Endothelial cell of umbilical vein (primary cell): ENCODE results near the gene GPR153. TPM values are rescaled to one million over a fixed set of nuclear protein-coding genes. Genes with fewer than 3 reads are reported as not detected.
"Not testable (repeated sequence)": the region's sequence is repeated elsewhere in the genome, so short reads cannot be mapped to it uniquely, and the experiment has no call there.

Source experiments
- BruUV-seq: library from RNA; stranded (reverse); fragments of 400-500 nt; replicated peaks from 2 replicates; lab custom pipeline; 2021; lab: Mats Ljungman, UMichigan
- CTCF ChIA-PET: fragments of 300-600, 350-600 bp; sonication (Branson Sonifier 250); formaldehyde crosslinking; loops from one replicate; lab custom pipeline; 2021; ENCODE audit warnings: antibody characterized with exemption, inconsistent platforms; lab: Charles Lee
- POLR2A ChIA-PET: fragments of 300-600, 350-600 bp; sonication (Branson Sonifier 250); formaldehyde crosslinking; loops from one replicate; lab custom pipeline; 2021; ENCODE audit warnings: antibody characterized with exemption, inconsistent platforms; lab: Charles Lee
- DNase-seq: peaks from one replicate; pipeline ENCODE4 v3.0.0-alpha.2; 2011; ENCODE audit warnings: low read depth, low spot score
- FAIRE-seq: peaks from 2 replicates; lab custom pipeline; 2011; peaks lifted over from hg19 to GRCh38; lab: Jason Lieb, UNC
- H2AFZ ChIP-seq: 2 replicates; pipeline ENCODE4 v1.6.0; 2012; ENCODE audit warnings: low read depth, low read length, control low read depth, inconsistent platforms
- H3K27ac ChIP-seq: 2 replicates; pipeline ENCODE4 v1.5.1; 2011; ENCODE audit warnings: low read depth, mild to moderate bottlenecking, control low read depth, low read length, moderate library complexity; ENCODE audit not compliant: insufficient read depth
- H3K27me3 ChIP-seq, 2 experiments: 2 replicates each; pipeline versions ENCODE4 v1.6.0 to v1.6.1; 2011; ENCODE audit warnings: low read length in 2 of 2, mixed read lengths in 1 of 2; ENCODE audit not compliant: control insufficient read depth in 2 of 2, insufficient read depth in 2 of 2
- H3K36me3 ChIP-seq, 2 experiments: 2 replicates in 1 of 2; 3 replicates in 1 of 2; pipeline ENCODE4 v1.5.1; 2011; ENCODE audit warnings: low read length in 2 of 2, mild to moderate bottlenecking in 1 of 2, moderate library complexity in 1 of 2; ENCODE audit not compliant: control insufficient read depth in 2 of 2, insufficient read depth in 2 of 2; ENCODE audit errors: extremely low read depth in 1 of 2
- H3K4me1 ChIP-seq: 3 replicates; pipeline ENCODE4 v1.5.1; 2011; ENCODE audit warnings: mild to moderate bottlenecking, low read length; ENCODE audit not compliant: control insufficient read depth, insufficient read depth; ENCODE audit errors: extremely low read depth
- H3K4me2 ChIP-seq: 2 replicates; pipeline ENCODE4 v1.6.1; 2011; ENCODE audit warnings: low read length, control low read depth, mixed read lengths; ENCODE audit not compliant: insufficient read depth
- H3K4me3 ChIP-seq, 3 experiments: fragments of 200-600 bp in 1 of 3; sonication (generic), shearing (Covaris generic) in 1 of 3; replicated peaks in 1 of 3; 2 replicates each; pipeline ENCODE4 v1.5.1; 2011 to 2016; ENCODE audit warnings: control low read depth in 3 of 3, low read length in 3 of 3, mild to moderate bottlenecking in 2 of 3, inconsistent platforms in 1 of 3, low read depth in 1 of 3, moderate library complexity in 1 of 3; ENCODE audit not compliant: insufficient read depth in 1 of 3
- H3K79me2 ChIP-seq: 2 replicates; pipeline ENCODE4 v1.6.0; 2012; ENCODE audit warnings: low read length, inconsistent platforms; ENCODE audit not compliant: control insufficient read depth, insufficient read depth
- H3K9ac ChIP-seq: replicated peaks from 2 replicates; pipeline ENCODE3; 2011; ENCODE audit warnings: low read length, control low read depth; ENCODE audit not compliant: insufficient read depth; ENCODE audit errors: extremely low read depth
- H3K9me1 ChIP-seq: replicated peaks from 3 replicates; pipeline ENCODE4 v1.6.0; 2011; ENCODE audit warnings: mild to moderate bottlenecking, low read length; ENCODE audit not compliant: control insufficient read depth, insufficient read depth; ENCODE audit errors: extremely low read depth
- H3K9me3 ChIP-seq: replicated peaks from 2 replicates; pipeline ENCODE4 v1.5.1; 2012; ENCODE audit warnings: low read length, inconsistent platforms; ENCODE audit not compliant: control insufficient read depth, insufficient read depth
- H4K20me1 ChIP-seq: replicated peaks from 2 replicates; pipeline ENCODE3; 2011; ENCODE audit warnings: mild to moderate bottlenecking, low read length; ENCODE audit not compliant: control insufficient read depth, insufficient read depth; ENCODE audit errors: extremely low read depth
- CTCF ChIP-seq, 2 donors: IDR thresholded peaks; 1 replicate in 1 of 2; 2 replicates in 1 of 2; pipeline ENCODE4 v1.5.1; 2011; ENCODE audit warnings: low read length in 2 of 2, mild to moderate bottlenecking in 2 of 2, moderate library complexity in 2 of 2, control low read depth in 1 of 2, inconsistent platforms in 1 of 2, low read depth in 1 of 2; ENCODE audit not compliant: insufficient read depth in 1 of 2; ENCODE audit errors: extremely low read depth in 1 of 2
- JUN ChIP-seq: IDR thresholded peaks from 2 replicates; pipeline ENCODE4 v1.6.1; 2011; ENCODE audit warnings: borderline replicate concordance, low read depth; ENCODE audit not compliant: insufficient read length, insufficient read depth
- dilution Hi-C: fragments of 300-500 bp; cut with MboI; formaldehyde crosslinking; loops from one replicate; pipeline ENCODE4 v1.15.0; 2019; ENCODE audit warnings: low sequenced_read_pairs; ENCODE audit not compliant: extremely low pct_ligation_motif_present
- intact Hi-C: fragments of 100-400 bp; cut with micrococcal nuclease; formaldehyde crosslinking; loops from one replicate; pipeline ENCODE4 v1.10.0; 2022
- polyA plus RNA-seq, 4 experiments: library from polyadenylated mRNA; depleted of rRNA in 3 of 4; stranded (reverse) in 3 of 4; unstranded in 1 of 4; fragments of >200 nt; gene quantifications; 2 replicates each; pipeline versions ENCODE4 v1.2.1 to v1.2.3, GENCODE V29; 2011 to 2012; ENCODE audit warnings: missing spikeins in 1 of 4
- total RNA-seq: library from RNA; stranded (reverse); gene quantifications from 2 replicates; pipeline ENCODE4 v1.2.3, GENCODE V29; 2021

The GPR153 gene
- total and polyA plus RNA-seq, 2 donors (not counting 3 experiments of a cell fraction or from before 2014, with no cell fraction given): 3.1 to 3.9 TPM

- ChIA-PET POLR2A (no interaction called here), CTCF (interaction anchor here (0.8 to 5.3 kb wide), 3 partner anchors 12 to 15 kb away, joined by 3 to 17 read pairs (median 5); no protein-coding TSS in a partner anchor)
- H3K27ac ChIP-seq: no peak overlapping the region
- H3K36me3 ChIP-seq: peaks cover 6 to 13% of the 10 kb centered on the region in 2 experiments
- BruUV-seq: no TSS peak
- H3K9me3 ChIP-seq: no peaks in the 10 kb centered on the region
- H3K27me3 ChIP-seq: no peaks in the 10 kb centered on the region
- H4K20me1 ChIP-seq: no peaks in the 10 kb centered on the region
- dilution Hi-C loops (no loop called here), intact Hi-C loops (no loop called here)
- H3K4me3 ChIP-seq: no peak overlapping the region
- no peak overlapping the region for H3K4me2 ChIP-seq
- H3K9ac ChIP-seq: no peak overlapping the region
- H2AFZ ChIP-seq: no peak overlapping the region
- TF ChIP-seq JUN (no peak), CTCF (IDR thresholded peaks at IDR 0.05; ENCODE audit: extremely low read depth in 1 of 2, insufficient read depth in 1 of 2, low read depth in 1 of 2, low read length in 2 of 2) (no peak)
- H3K4me1 ChIP-seq: no peaks in the 10 kb centered on the region
- H3K9me1 ChIP-seq: no peaks in the 10 kb centered on the region
- no peak for FAIRE-seq
- DNase-seq: no peak
- no peaks in the 10 kb centered on the region for H3K79me2 ChIP-seq
Observed at GRCh38 chr1:6220236-6220635, 40.7 kb downstream of the GPR153 start.

GRCh38 chr1:6219641-6220040, 41.3 kb downstream of the GPR153 start:
- H4K20me1 ChIP-seq, POLR2A ChIA-PET, H3K27me3 ChIP-seq, H3K4me1 ChIP-seq, H3K79me2 ChIP-seq, DNase-seq, H3K4me2 ChIP-seq, dilution Hi-C loops, H3K27ac ChIP-seq, H3K9ac ChIP-seq, H3K4me3 ChIP-seq, H2AFZ ChIP-seq, H3K9me1 ChIP-seq, BruUV-seq, H3K36me3 ChIP-seq, intact Hi-C loops, FAIRE-seq, H3K9me3 ChIP-seq: not testable (repeated sequence)
- CTCF ChIA-PET: interaction anchor here (0.9 to 5.3 kb wide), 3 partner anchors 11 to 15 kb away, joined by 3 to 17 read pairs (median 5); partner anchors contain the start of gene RNF207
